NCI-H2029 (cell line): Measurements from ENCODE around the gene LIN7A.

ENCODE experiments used
- DNase-seq: peaks from one replicate; lab custom pipeline; 2025; lab: John Stamatoyannopoulos, UW

Gene LIN7A, protein sequence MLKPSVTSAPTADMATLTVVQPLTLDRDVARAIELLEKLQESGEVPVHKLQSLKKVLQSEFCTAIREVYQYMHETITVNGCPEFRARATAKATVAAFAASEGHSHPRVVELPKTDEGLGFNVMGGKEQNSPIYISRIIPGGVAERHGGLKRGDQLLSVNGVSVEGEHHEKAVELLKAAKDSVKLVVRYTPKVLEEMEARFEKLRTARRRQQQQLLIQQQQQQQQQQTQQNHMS

DNA sequence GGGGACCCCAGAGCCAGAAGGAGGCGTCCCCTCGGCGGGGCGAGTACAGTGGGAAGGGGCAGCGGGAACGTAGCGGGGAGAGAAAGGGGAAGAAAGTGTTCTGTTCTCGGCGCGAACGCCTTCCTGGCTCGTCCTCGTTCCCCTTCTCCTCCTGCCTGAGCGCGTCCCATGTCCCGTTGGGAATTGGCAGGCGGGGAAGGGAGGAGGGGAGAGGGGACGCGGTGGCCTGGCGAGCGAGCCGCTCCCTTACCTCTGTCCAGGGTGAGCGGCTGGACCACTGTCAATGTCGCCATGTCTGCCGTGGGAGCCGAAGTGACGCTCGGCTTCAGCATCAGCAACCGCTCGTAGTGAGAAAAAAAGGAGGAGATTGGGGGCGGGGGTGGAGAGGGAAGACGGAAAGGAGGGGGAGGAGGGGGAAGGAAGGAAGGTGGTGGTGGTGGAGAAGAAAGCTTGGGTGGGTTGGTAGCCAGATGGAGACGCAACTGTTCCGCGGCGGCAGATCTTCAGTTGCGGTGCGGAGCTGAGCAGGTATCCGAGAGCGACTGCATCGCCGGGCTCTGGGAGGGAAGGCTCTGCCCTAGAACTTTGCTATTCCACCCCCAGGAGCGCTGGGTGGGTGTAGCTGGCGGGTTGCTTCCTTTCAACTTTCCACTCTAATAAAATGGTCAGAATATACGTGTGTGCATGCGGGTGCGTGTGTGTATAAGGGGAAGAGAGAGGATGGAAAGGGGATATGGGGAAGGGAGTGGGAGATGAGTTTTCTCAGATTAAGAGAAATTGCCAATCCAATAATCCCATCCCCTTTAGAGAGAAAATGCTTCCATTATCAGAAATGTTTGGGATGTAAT is at the start of gene LIN7A:
Gene LIN7A (minus strand): TSS at position 544 of the 848 bp plus-strand sequence. CDS start 212 bp downstream, at position 332.
- no peak for DNase-seq

DNA sequence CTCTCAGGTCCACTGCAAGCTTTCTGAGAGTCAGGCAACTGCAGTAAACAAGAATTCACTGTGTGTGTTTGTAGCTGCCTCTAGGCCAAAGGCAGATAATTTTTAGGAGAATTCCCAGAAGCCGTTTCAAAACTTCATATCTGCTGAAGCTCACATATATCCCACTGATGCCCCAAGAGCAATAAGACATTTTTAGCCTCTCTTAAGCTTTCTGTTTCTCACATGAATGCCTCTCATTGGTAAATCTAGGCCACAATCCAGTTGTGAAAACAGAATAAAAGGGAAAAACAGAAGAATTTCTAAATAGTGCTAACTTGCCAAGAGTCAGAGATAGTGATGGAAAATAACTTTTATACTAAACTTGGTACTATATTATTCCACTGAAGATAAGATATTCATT is 48.5 kb upstream of the LIN7A start:
- no peak for DNase-seq

DNA sequence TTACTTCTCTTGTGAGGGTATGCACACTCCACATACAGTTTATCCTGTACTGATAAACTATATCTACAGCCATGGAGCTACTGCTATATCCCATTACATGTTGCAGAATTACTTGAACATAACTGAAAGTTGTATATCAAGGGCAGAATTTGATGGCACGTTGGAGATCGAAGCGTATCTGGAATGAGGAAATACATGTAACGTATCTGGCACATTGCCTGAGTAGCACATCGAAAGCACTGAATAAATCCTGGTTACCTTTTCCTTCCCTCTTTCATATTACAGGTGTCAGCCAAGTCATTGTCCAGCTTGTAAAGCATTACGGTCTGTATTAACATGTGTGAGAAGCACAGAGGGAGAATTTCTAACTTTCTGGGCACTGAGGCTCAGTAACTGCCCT is 42.1 kb upstream of the LIN7A start:
- DNase-seq = peak; percentile 26

DNA sequence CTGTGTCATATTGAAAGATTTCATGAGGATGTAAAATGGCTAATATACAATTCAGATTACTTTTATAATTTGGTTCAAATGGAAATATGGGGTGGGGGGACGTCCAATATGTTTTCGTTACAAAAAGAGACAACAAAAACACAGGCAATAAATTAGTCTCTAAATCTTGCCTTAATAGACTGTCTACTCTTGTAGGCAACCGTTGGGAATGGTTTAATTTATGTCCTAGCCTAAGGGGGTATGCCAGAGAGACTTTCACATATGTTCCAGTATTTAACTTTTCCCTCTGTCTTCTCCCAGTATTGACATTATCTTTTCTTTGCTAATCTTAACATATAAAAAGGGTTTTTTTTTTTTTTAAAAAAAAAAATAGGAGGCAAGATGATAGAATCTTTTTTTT is 41.5 kb upstream of the LIN7A start:
- DNase-seq = no peak

GRCh38 chr12:80977346-80977745 is 39.6 kb upstream of the LIN7A start:
- no peak for DNase-seq

DNA sequence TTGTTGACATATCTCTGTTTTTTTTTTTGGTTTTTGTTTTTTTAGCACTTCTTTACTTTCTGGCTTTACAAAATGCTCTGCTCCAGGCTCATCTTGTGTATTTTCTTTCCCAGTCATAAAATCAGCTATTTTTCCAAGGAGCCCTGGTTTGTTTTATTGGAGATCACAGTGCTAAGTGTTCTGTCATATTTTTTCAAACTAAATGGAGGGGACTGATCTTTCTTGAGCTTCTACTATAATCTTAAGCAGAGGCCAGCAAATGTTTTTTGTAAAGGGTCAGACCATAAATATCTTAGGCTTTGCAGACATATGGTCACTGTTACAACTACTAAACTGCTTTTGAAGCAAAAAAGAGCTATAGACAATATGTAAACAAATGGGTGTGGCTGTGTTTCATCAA is 30.6 kb upstream of the LIN7A start:
- DNase-seq = no peak

DNA sequence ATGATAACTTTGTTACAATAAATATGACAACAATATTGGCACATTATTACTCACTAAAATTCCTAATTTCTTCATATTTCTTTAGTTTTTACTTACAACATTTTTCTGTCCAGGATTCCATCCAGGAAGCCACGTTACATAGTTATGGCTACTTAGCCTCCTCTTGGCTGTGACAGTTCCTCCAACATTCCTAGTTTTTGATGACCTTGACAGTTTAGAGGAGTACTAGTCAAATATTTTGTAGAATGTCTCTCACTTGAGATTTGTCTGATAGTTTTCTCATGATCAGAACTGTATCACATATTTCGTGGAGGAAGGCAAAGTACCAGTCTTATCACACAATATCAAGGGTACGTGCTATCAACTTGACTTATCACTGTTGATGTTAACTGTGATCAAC is 29.8 kb upstream of the LIN7A start:
- no peak for DNase-seq

GRCh38 chr12:80966001-80966400 is 28.3 kb upstream of the LIN7A start:
- DNase-seq = no peak

DNA sequence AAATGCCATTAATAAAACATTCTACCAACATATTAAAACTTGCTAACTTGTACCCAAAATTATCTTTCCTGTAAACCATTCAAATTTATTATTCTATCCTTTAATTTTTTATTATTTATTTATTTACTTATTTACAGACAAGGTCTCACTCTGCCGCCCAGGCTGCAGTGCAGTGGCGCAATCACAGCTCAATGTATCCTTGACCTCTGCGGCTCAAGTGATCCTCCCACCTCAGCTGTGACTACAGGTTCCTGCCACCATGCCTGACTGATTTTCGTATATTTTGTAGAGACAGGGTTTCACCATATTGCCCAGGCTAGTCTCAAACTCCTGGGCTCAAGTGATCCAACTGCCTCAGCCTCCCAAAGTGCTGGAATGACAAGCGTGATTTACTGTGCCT is 20.4 kb upstream of the LIN7A start:
- DNase-seq = no peak

- DNase-seq = no peak
Measured at GRCh38 chr12:80954857-80955520, 17.3 kb upstream of the LIN7A start.

DNA sequence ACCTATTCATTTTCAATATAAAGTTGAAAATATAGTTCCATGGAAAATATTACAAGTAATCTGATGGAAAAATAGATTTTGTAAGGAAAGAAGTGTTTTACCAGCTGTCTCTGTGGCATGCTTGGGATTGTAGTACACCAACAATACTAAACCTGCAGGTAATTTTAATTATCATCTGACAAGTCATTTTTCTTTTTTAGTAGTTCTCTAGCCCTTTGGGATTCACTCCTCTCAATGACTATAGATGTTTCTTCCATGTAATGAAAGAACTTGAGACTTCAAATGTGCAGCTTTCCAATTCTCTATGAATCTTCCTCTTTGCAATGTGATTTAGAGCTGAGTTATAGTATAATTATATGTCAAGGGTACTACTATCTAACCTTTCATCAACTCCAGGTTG is 14.7 kb upstream of the LIN7A start:
- DNase-seq = no peak

DNA sequence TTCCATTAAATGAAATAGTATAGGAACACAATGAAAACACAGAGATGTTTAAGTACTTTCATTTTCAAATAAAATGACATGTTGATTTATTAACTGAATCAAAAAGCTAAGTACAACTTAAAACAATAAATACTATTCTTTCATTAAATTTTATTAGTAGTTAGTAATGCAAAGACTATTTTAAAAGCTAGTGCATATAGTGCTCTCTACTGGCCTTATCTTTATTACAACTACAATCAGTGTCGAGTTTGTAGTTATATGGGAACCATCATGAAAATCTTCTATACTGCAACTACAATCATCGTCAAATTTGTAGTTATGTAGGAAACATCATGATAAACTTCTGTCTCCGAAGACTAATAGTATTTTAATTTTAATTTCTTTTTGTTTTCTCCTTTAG is 8.9 kb upstream of the LIN7A start:
- DNase-seq = no peak

DNA sequence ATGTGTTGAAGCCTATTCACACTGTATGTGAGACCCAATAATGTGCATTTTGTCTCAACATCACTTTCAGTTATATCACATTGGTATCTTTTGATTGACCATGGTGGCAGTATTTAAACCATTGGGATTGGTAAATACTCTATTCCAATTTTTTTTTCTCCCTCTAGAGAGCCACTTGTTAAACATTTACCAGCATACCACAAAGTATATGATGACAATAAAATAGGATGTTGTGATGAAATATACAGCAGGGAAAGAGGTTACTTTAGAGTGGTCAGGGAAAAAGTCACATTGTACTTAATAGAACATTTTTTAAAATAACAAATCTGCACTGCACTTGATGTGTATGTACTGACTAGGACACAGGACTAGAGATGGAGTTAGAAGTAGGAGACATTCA is 5.6 kb upstream of the LIN7A start:
- no peak for DNase-seq

DNA sequence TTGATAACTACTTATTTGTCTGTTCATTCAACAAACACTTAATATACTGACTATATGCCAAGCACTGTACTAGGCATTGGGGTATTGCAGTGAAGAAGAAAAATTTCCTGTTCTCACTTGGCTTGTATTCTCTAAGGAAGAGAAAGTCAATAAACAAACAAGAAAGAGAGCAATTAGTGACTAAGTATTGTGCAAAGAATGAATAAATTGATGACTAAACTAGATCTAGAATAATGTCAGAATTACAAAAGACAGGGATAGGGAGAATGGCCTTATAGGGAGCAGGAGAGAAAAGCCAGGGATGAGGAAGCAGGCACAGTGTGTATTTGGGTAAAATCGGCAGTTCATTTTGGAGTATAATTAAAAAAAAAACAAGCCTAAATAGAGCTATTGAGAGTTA is 4.2 kb upstream of the LIN7A start:
- no peak for DNase-seq

DNA sequence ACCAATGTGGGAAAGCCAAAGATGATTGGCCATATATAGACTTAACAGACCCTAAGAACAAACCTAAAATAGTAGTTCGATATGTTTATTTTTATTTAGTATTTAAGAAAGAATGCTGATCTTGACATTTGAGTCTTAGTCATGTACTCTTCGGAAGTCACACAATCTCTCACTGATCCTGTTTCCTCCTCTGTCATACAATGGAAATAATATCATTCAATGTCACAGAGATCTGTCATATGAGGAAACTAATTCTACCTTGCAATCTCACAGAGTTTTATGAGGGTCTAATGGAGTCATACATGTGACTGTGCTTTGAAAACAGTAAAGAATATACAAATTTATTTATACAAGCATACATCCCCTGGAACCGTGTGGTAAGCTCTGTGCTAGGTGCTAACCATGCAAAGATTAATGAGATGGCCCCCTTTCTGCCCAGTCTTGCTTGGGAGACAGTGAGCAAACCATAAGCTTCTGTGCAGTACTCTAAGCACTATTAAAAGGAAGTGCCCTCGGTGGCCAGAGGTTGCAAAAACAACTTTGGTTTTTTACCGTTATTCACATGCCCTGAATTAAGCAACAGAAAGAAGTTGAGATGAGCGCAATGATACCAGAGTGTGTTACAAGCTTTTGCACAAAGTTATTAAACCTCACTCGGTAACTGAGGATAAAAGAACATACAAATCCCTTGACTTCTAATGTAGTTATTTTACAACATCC is 1.7 kb upstream of the LIN7A start:
- DNase-seq = no peak

GRCh38 chr12:80938397-80938796 is 663 bp upstream of the LIN7A start:
- DNase-seq = no peak

DNA sequence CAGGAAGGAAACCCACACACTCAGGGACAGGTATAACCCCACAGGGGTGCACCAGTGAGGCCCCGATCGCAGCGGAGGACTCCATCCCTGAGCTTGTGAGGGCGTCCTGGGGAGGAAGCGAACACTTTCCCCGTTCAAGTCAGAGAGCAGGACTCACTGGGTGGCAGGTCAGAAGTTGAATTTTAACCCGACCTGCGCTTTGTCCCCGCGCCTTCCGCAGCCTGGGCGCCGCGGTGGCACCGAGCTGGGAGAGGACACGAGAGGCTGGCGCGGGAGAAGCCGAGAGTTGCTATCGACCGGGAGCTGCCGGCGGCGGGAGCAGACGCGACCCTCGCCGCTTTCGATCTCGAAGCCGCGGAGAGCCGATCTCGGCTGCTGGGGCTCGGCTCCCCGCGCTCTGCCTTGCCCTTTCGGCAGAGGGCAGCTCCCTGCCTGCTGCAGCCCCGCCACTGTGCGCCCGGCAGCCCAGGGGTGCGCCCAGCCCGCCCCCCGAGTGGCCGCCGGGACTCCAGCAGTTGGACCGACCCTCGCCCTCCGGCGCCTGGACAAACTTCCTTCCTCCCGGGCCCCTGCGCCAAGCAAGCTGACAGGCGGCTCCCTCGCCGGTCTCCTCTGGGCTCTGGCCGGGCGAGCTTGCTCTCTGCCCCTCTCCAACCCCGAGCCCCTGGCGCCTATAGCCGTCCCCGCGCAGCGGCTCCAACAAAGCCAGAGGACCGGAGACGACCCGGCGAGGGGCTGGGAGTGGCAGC is 918 bp downstream of the LIN7A start:
- peak; percentile 4 for DNase-seq

- no peak for DNase-seq
Measured at GRCh38 chr12:80936353-80936641, 1.4 kb downstream of the LIN7A start.

GRCh38 chr12:80935111-80935510 is 2.6 kb downstream of the LIN7A start:
- no peak for DNase-seq

DNA sequence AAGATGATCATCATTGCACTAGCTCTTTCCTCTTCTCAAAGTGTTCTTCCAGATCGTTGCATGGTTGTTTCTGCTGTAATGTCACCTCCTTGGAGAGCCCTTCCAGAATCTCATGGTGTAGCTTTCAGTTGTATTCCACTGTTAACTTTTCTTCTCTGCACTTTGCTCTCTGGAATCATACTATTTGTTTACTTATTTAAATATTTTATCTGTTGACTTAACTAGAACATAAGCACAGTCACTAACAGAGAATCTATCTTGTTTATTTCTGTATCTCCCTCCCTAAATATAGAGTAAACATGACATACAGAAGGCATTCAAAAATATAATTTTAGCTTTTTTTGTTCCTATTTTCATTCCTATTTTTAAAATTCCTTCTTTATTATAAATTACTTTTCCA is 11.8 kb downstream of the LIN7A start:
- no peak for DNase-seq

- DNase-seq = no peak
Measured at GRCh38 chr12:80925237-80925636, 12.5 kb downstream of the LIN7A start.

GRCh38 chr12:80924437-80924836 is 13.3 kb downstream of the LIN7A start:
- DNase-seq = no peak
